ENCODE measurements around the gene KCNJ16.

DNA sequence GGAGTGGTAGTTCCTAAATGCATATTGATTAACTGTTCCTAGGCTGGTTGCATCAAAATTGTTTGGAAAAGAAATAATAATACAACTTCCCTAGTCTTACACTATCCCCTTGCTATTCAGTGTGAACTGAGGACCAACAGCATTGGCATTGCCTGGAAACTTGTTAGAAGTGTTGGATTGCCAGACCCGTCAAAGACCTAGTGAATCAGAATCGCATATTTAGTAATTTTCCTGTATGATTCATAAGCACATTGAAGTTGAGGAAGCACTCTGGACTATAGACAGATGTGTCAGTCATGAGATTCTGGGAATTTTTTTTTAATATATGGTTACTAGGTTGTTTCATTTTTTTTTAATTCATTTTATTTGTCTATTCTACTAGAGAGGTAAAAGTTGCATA lies 34.7 kb upstream of the KCNJ16 start:
- TF ChIP-seq, protein P1, sequence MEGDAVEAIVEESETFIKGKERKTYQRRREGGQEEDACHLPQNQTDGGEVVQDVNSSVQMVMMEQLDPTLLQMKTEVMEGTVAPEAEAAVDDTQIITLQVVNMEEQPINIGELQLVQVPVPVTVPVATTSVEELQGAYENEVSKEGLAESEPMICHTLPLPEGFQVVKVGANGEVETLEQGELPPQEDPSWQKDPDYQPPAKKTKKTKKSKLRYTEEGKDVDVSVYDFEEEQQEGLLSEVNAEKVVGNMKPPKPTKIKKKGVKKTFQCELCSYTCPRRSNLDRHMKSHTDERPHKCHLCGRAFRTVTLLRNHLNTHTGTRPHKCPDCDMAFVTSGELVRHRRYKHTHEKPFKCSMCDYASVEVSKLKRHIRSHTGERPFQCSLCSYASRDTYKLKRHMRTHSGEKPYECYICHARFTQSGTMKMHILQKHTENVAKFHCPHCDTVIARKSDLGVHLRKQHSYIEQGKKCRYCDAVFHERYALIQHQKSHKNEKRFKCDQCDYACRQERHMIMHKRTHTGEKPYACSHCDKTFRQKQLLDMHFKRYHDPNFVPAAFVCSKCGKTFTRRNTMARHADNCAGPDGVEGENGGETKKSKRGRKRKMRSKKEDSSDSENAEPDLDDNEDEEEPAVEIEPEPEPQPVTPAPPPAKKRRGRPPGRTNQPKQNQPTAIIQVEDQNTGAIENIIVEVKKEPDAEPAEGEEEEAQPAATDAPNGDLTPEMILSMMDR (IDR thresholded peaks at IDR 0.05; ENCODE audit: low read depth, low read length, missing input control): no peak
- TF ChIP-seq RXRA (IDR thresholded peaks at IDR 0.05): no peak
- TF ChIP-seq YY1 (IDR thresholded peaks at IDR 0.05): no peak
- TF ChIP-seq, protein P2, sequence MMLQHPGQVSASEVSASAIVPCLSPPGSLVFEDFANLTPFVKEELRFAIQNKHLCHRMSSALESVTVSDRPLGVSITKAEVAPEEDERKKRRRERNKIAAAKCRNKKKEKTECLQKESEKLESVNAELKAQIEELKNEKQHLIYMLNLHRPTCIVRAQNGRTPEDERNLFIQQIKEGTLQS (IDR thresholded peaks at IDR 0.05): no peak
- TF ChIP-seq, protein P3, sequence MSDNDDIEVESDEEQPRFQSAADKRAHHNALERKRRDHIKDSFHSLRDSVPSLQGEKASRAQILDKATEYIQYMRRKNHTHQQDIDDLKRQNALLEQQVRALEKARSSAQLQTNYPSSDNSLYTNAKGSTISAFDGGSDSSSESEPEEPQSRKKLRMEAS (IDR thresholded peaks at IDR 0.05): no peak
- TF ChIP-seq NR2F2 (IDR thresholded peaks at IDR 0.05): no peak
- TF ChIP-seq GABPA (IDR thresholded peaks at IDR 0.05 in 1 of 2, conservative IDR thresholded peaks at IDR 0.05 in 1 of 2): no peak
- no peak for TF ChIP-seq EGR1 (IDR thresholded peaks at IDR 0.05; ENCODE audit: low read depth in 2 of 2)
